ENCODE data around the gene CPNE8. TPM values are rescaled to one million over a fixed set of nuclear protein-coding genes. Genes with fewer than 3 reads are reported as not detected.

The CPNE8 gene
- total RNA-seq, 1 donor from 2014 or later: 1.7 TPM

GRCh38 chr12:38892976-38893375 lies 12.4 kb downstream of the CPNE8 start:
- no peak overlapping the region for H3K4me3 Mint-ChIP-seq (ENCODE audit: low read depth)
- H3K4me1 Mint-ChIP-seq (ENCODE audit: low read depth): peaks cover 6% of the 10 kb centered on the region
- no peaks in the 10 kb centered on the region for H3K27me3 Mint-ChIP-seq
- no peak overlapping the region for H3K27ac Mint-ChIP-seq
- H3K9me3 Mint-ChIP-seq (ENCODE audit: low read depth): peaks cover 12% of the 10 kb centered on the region
- DNase-seq (ENCODE audit: low spot score, unreplicated experiment): no peak
- TF ChIP-seq, protein P1, sequence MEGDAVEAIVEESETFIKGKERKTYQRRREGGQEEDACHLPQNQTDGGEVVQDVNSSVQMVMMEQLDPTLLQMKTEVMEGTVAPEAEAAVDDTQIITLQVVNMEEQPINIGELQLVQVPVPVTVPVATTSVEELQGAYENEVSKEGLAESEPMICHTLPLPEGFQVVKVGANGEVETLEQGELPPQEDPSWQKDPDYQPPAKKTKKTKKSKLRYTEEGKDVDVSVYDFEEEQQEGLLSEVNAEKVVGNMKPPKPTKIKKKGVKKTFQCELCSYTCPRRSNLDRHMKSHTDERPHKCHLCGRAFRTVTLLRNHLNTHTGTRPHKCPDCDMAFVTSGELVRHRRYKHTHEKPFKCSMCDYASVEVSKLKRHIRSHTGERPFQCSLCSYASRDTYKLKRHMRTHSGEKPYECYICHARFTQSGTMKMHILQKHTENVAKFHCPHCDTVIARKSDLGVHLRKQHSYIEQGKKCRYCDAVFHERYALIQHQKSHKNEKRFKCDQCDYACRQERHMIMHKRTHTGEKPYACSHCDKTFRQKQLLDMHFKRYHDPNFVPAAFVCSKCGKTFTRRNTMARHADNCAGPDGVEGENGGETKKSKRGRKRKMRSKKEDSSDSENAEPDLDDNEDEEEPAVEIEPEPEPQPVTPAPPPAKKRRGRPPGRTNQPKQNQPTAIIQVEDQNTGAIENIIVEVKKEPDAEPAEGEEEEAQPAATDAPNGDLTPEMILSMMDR (IDR thresholded peaks at IDR 0.05; ENCODE audit: unreplicated experiment): no peak
- no peaks in the 10 kb centered on the region for H3K36me3 Mint-ChIP-seq (ENCODE audit: insufficient read depth)

- no peak overlapping the region for H3K4me3 Mint-ChIP-seq (ENCODE audit: low read depth)
- peaks cover 6% of the 10 kb centered on the region for H3K4me1 Mint-ChIP-seq (ENCODE audit: low read depth)
- no peak for DNase-seq (ENCODE audit: low spot score, unreplicated experiment)
- TF ChIP-seq, protein P1 (IDR thresholded peaks at IDR 0.05; ENCODE audit: unreplicated experiment): no peak
- peaks cover 12% of the 10 kb centered on the region for H3K9me3 Mint-ChIP-seq (ENCODE audit: low read depth)
- H3K27ac Mint-ChIP-seq: no peak overlapping the region
- H3K36me3 Mint-ChIP-seq (ENCODE audit: insufficient read depth): no peaks in the 10 kb centered on the region
- H3K27me3 Mint-ChIP-seq: no peaks in the 10 kb centered on the region
Observed at GRCh38 chr12:38892087-38892786, 13.2 kb downstream of the CPNE8 start.

- no peak overlapping the region for H3K27ac Mint-ChIP-seq
- peaks cover 6% of the 10 kb centered on the region for H3K4me1 Mint-ChIP-seq (ENCODE audit: low read depth)
- TF ChIP-seq, protein P1 (IDR thresholded peaks at IDR 0.05; ENCODE audit: unreplicated experiment): no peak
- H3K27me3 Mint-ChIP-seq: no peaks in the 10 kb centered on the region
- no peak overlapping the region for H3K4me3 Mint-ChIP-seq (ENCODE audit: low read depth)
- H3K36me3 Mint-ChIP-seq (ENCODE audit: insufficient read depth): no peaks in the 10 kb centered on the region
- no peak for DNase-seq (ENCODE audit: low spot score, unreplicated experiment)
- peaks cover 12% of the 10 kb centered on the region for H3K9me3 Mint-ChIP-seq (ENCODE audit: low read depth)
Observed at GRCh38 chr12:38890102-38890855, 15.1 kb downstream of the CPNE8 start.

GRCh38 chr12:38889297-38889815 lies 16.0 kb downstream of the CPNE8 start:
- Mint-ChIP-seq H3K4me1 (ENCODE audit: low read depth) (peaks cover 6% of the 10 kb centered on the region), H3K4me3 (ENCODE audit: low read depth) (no peak overlapping the region), H3K9me3 (ENCODE audit: low read depth) (peaks cover 12% of the 10 kb centered on the region), H3K27me3 (no peaks in the 10 kb centered on the region), H3K36me3 (ENCODE audit: insufficient read depth) (no peaks in the 10 kb centered on the region), H3K27ac (no peak overlapping the region)
- no peak for DNase-seq (ENCODE audit: low spot score, unreplicated experiment)
- TF ChIP-seq, protein P1 (IDR thresholded peaks at IDR 0.05; ENCODE audit: unreplicated experiment): no peak

DNA sequence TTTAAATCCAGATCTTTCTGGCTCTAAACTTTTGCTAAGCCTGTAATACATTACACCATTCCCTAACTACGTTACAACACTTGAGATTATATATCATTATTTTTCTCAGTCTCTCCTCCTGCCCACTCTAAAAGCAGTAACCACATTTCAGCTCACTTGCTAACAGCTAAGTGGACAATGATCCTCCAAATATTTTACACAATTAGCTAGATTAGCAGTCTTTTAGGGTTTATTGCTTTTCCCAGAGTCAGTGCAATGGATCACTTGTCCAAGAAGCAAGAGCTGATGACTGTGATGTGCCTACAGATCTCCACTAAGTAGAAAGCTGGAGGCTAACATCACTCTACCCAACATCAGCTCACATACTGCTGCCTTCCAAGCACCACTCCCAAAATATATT lies 17.6 kb downstream of the CPNE8 start:
- H3K27ac Mint-ChIP-seq: no peak overlapping the region
- no peaks in the 10 kb centered on the region for H3K27me3 Mint-ChIP-seq
- peaks cover 12% of the 10 kb centered on the region for H3K9me3 Mint-ChIP-seq (ENCODE audit: low read depth)
- H3K4me3 Mint-ChIP-seq (ENCODE audit: low read depth): no peak overlapping the region
- DNase-seq (ENCODE audit: low spot score, unreplicated experiment): no peak
- TF ChIP-seq, protein P1 (IDR thresholded peaks at IDR 0.05; ENCODE audit: unreplicated experiment): no peak
- peaks cover 6% of the 10 kb centered on the region for H3K4me1 Mint-ChIP-seq (ENCODE audit: low read depth)
- no peaks in the 10 kb centered on the region for H3K36me3 Mint-ChIP-seq (ENCODE audit: insufficient read depth)

Data from progenitor cell of endocrine pancreas (in vitro differentiated cells).